Activated CD8-positive, alpha-beta memory T cell treated with anti-CD3 and anti-CD28 coated beads for 4 hours (primary cell): Measurements from ENCODE around the gene CPT1C.

Experiments
- DNase-seq, 2 donors: peaks; one replicate each; pipeline ENCODE4 v3.0.0-alpha.2; 2020; ENCODE audit warnings: low read depth in 2 of 2

The CPT1C gene

GRCh38 chr19:49755956-49756355, 65.0 kb downstream of the CPT1C start:
- no peak for DNase-seq

- no peak for DNase-seq
Measured at GRCh38 chr19:49758292-49758691, 67.4 kb downstream of the CPT1C start.

- no peak for DNase-seq
Measured at GRCh38 chr19:49761249-49761624, 70.3 kb downstream of the CPT1C start.

GRCh38 chr19:49761625-49762311, 70.9 kb downstream of the CPT1C start:
- DNase-seq: no peak

- DNase-seq: no peak
Measured at GRCh38 chr19:49763230-49763629, 72.3 kb downstream of the CPT1C start, which contains the start of gene TSKS. Gene TSKS (minus strand): TSS chr19:49763306. CDS start chr19:49763247, 59 bp downstream.
